H1 (cell line): ENCODE results near the gene TRIML2.

Experiments
- CREB1 ChIP-seq: IDR thresholded peaks from 2 replicates; pipeline ENCODE4 v1.6.1; 2012; ENCODE audit warnings: inconsistent platforms
- EZH2 ChIP-seq: fragments of 200-600 bp; sonication (generic); IDR thresholded peaks from 2 replicates; pipeline ENCODE4 v1.7.1; 2012; ENCODE audit warnings: low read depth, mild to moderate bottlenecking, moderate library complexity, low read length, inconsistent platforms; ENCODE audit not compliant: severe bottlenecking
- JUN ChIP-seq: IDR thresholded peaks from 2 replicates; pipeline ENCODE4 v1.6.1; 2011; ENCODE audit warnings: low read depth, mild to moderate bottlenecking, improper control_type of control experiment, low read length
- MAFK ChIP-seq: IDR thresholded peaks from 2 replicates; pipeline ENCODE4 v1.6.1; 2012; ENCODE audit warnings: low read depth, mild to moderate bottlenecking, improper control_type of control experiment, low read length
- NRF1 ChIP-seq: IDR thresholded peaks from 2 replicates; pipeline ENCODE4 v1.6.1; 2011; ENCODE audit warnings: mild to moderate bottlenecking, low read depth, low read length, improper control_type of control experiment
- POLR2A ChIP-seq, 2 experiments: IDR thresholded peaks; 1 replicate in 1 of 2; 2 replicates in 1 of 2; pipeline ENCODE4 v1.6.1; 2011; ENCODE audit warnings: low read depth in 2 of 2, low read length in 2 of 2, mild to moderate bottlenecking in 2 of 2; ENCODE audit errors: control extremely low read depth in 1 of 2
- POLR2AphosphoS5 ChIP-seq: IDR thresholded peaks from 2 replicates; pipeline ENCODE4 v1.6.1; 2011; ENCODE audit warnings: low read depth, low read length
- SIN3A ChIP-seq, 2 experiments: IDR thresholded peaks in 1 of 2; conservative IDR thresholded peaks in 1 of 2; 2 replicates each; pipeline ENCODE4 v1.6.1; 2011 to 2012; ENCODE audit warnings: low read length in 2 of 2, improper control_type of control experiment in 1 of 2, low read depth in 1 of 2, mild to moderate bottlenecking in 1 of 2
- TAF1 ChIP-seq: IDR thresholded peaks from 2 replicates; pipeline ENCODE4 v1.6.1; 2011; ENCODE audit warnings: mild to moderate bottlenecking, low read depth, low read length
- TAF7 ChIP-seq: optimal IDR thresholded peaks from 2 replicates; pipeline ENCODE3; 2011; ENCODE audit warnings: low read depth, mild to moderate bottlenecking, inconsistent platforms, low read length, moderate library complexity, borderline replicate concordance
- TEAD4 ChIP-seq: IDR thresholded peaks from 2 replicates; pipeline ENCODE4 v1.6.1; 2012; ENCODE audit warnings: low read depth, low read length, inconsistent platforms, mixed read lengths
- TF ChIP-seq, protein P1 (sequence below), 3 experiments: IDR thresholded peaks; 1 replicate in 2 of 3; 2 replicates in 1 of 3; pipeline versions ENCODE4 v1.5.1 to v1.6.1; 2011; ENCODE audit warnings: low read length in 3 of 3, mild to moderate bottlenecking in 3 of 3, inconsistent platforms in 2 of 3, low read depth in 1 of 3, moderate library complexity in 1 of 3; ENCODE audit not compliant: insufficient read depth in 1 of 3; ENCODE audit errors: control extremely low read depth in 1 of 3
- TF ChIP-seq, protein P2 (sequence below): IDR thresholded peaks from 2 replicates; pipeline ENCODE4 v1.6.1; 2011; ENCODE audit warnings: low read length, improper control_type of control experiment

DNA sequence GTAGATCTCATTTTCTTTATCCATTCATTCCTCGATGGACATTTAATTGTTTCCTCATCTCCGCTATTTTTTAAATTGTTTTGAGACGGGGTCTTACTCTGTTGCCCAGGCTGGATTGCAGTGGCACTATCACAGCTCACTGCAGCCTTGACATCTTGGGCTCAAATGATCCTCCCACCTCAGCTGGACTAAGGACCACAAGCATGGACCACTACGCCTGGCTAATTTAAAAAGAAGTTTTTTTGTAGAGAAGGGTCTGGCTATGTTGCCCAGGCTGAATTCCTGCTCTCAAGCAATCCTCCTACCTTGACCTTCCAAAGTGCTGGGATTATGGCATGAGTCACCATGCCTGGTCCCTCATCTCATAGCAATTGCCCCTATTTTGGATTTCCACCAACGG, 22.8 kb upstream of the TRIML2 start:
- TF ChIP-seq CREB1 (no peak), NRF1 (no peak), JUN (no peak), TEAD4 (no peak), EZH2 (no peak), MAFK (no peak), POLR2AphosphoS5 (no peak), TAF1 (no peak), POLR2A (IDR thresholded peaks at IDR 0.05; ENCODE audit: control extremely low read depth in 1 of 2, low read depth in 2 of 2, low read length in 2 of 2) (no peak), SIN3A (conservative IDR thresholded peaks at IDR 0.05 in 1 of 2, IDR thresholded peaks at IDR 0.05 in 1 of 2; ENCODE audit: low read depth in 1 of 2, low read length in 2 of 2) (no peak), TAF7 (no peak)
- TF ChIP-seq, protein P1, sequence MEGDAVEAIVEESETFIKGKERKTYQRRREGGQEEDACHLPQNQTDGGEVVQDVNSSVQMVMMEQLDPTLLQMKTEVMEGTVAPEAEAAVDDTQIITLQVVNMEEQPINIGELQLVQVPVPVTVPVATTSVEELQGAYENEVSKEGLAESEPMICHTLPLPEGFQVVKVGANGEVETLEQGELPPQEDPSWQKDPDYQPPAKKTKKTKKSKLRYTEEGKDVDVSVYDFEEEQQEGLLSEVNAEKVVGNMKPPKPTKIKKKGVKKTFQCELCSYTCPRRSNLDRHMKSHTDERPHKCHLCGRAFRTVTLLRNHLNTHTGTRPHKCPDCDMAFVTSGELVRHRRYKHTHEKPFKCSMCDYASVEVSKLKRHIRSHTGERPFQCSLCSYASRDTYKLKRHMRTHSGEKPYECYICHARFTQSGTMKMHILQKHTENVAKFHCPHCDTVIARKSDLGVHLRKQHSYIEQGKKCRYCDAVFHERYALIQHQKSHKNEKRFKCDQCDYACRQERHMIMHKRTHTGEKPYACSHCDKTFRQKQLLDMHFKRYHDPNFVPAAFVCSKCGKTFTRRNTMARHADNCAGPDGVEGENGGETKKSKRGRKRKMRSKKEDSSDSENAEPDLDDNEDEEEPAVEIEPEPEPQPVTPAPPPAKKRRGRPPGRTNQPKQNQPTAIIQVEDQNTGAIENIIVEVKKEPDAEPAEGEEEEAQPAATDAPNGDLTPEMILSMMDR (IDR thresholded peaks at IDR 0.05; ENCODE audit: control extremely low read depth in 1 of 3, insufficient read depth in 1 of 3, low read depth in 1 of 3, low read length in 3 of 3) = no peak
- TF ChIP-seq, protein P2, sequence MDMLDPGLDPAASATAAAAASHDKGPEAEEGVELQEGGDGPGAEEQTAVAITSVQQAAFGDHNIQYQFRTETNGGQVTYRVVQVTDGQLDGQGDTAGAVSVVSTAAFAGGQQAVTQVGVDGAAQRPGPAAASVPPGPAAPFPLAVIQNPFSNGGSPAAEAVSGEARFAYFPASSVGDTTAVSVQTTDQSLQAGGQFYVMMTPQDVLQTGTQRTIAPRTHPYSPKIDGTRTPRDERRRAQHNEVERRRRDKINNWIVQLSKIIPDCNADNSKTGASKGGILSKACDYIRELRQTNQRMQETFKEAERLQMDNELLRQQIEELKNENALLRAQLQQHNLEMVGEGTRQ = no peak
